ENCODE results near the gene FGF1. TPM values are rescaled to one million over a fixed set of nuclear protein-coding genes. Genes with fewer than 3 reads are reported as not detected.

Gene FGF1
- total and polyA plus RNA-seq, 12 donors = 0.42 to 2.5 (median 0.90) TPM

- Histone ChIP-seq H3K27ac (no peak overlapping the region), H3K9me3 (replicated peaks in 1 of 3) (no peaks in the 10 kb centered on the region), H3K36me3 (replicated peaks in 1 of 2) (no peaks in the 10 kb centered on the region), H3K4me1 (replicated peaks in 1 of 2) (peaks cover 0 to 17% of the 10 kb centered on the region in 2 donors), H3K27me3 (no peaks in the 10 kb centered on the region), H3K4me3 (no peak overlapping the region)
- no peak for DNase-seq
- 85 to 100% (median 95%) methylated on average over 1 to 3 of the region's 3 CpGs for WGBS, 4 donors
- TF ChIP-seq POLR2A (IDR thresholded peaks at IDR 0.05) = no peak
- TF ChIP-seq, protein P1, sequence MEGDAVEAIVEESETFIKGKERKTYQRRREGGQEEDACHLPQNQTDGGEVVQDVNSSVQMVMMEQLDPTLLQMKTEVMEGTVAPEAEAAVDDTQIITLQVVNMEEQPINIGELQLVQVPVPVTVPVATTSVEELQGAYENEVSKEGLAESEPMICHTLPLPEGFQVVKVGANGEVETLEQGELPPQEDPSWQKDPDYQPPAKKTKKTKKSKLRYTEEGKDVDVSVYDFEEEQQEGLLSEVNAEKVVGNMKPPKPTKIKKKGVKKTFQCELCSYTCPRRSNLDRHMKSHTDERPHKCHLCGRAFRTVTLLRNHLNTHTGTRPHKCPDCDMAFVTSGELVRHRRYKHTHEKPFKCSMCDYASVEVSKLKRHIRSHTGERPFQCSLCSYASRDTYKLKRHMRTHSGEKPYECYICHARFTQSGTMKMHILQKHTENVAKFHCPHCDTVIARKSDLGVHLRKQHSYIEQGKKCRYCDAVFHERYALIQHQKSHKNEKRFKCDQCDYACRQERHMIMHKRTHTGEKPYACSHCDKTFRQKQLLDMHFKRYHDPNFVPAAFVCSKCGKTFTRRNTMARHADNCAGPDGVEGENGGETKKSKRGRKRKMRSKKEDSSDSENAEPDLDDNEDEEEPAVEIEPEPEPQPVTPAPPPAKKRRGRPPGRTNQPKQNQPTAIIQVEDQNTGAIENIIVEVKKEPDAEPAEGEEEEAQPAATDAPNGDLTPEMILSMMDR (IDR thresholded peaks at IDR 0.05) = no peak
- intact Hi-C loops (cut with DNase I) = loop anchor here (5.0 to 10.0 kb wide), 4 partner anchors 39 to 542 kb away; no protein-coding TSS in a partner anchor
Measured at GRCh38 chr5:142696379-142696778, 10.5 kb upstream of the FGF1 start.

- DNase-seq = no peak
- TF ChIP-seq, protein P1 (IDR thresholded peaks at IDR 0.05) = no peak
- TF ChIP-seq POLR2A (IDR thresholded peaks at IDR 0.05) = no peak
- Histone ChIP-seq H3K36me3 (replicated peaks in 1 of 2) (no peaks in the 10 kb centered on the region), H3K4me1 (replicated peaks in 1 of 2) (peaks cover 0 to 17% of the 10 kb centered on the region in 2 donors), H3K9me3 (replicated peaks in 1 of 3) (no peaks in the 10 kb centered on the region), H3K4me3 (no peak overlapping the region), H3K27me3 (no peaks in the 10 kb centered on the region), H3K27ac (no peak overlapping the region)
- 77 to 88% (median 82%) methylated on average over 7 of the region's 7 CpGs for WGBS, 4 donors
- intact Hi-C loops (cut with DNase I) = loop anchor here in 1 of 2 donors (10.0 kb wide), 1 partner anchor 539 kb away; no protein-coding TSS in a partner anchor
Measured at GRCh38 chr5:142694092-142694856, 8.4 kb upstream of the FGF1 start.

DNA sequence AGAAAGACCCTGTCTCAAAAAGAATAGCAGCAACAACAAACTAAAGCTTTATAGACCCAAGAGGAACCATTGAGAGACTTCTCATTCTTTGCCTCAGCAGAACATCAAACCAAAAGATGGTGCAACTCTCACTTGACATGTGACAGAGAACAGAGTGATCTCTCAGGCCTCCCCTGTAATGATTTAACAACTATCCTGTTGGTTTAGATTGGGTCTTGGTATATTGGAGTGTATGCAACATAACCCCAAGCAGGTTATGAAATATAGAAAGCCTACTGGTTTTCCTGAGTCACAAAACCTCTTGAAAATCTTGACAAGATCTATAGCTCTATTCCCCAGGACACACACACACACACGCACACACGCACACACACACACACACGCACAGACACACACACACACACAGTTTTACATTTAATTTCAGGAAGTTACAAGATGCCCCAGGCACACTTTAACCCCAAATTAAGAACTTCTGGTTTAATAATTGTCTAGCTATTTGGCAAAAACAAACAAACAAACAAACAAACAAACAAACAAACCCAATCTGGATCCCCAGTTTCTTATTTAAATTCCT is 6.5 kb upstream of the FGF1 start:
- WGBS, 4 donors = 67 to 74% (median 71%) methylated on average over 3 of the region's 3 CpGs
- intact Hi-C loops (cut with DNase I) = loop anchor here in 1 of 2 donors (10.0 kb wide), 1 partner anchor 538 kb away; no protein-coding TSS in a partner anchor

GRCh38 chr5:142690667-142691066 is 4.8 kb upstream of the FGF1 start:
- Histone ChIP-seq H3K9me3 (replicated peaks in 1 of 3) (no peaks in the 10 kb centered on the region), H3K27me3 (no peaks in the 10 kb centered on the region), H3K27ac (no peak overlapping the region), H3K4me1 (replicated peaks in 1 of 2) (no peaks in the 10 kb centered on the region), H3K4me3 (no peak overlapping the region), H3K36me3 (replicated peaks in 1 of 2) (no peaks in the 10 kb centered on the region)
- WGBS, 4 donors = 83 to 94% (median 90%) methylated on average over 4 of the region's 4 CpGs
- peak in 1 of 7 donors; percentile 13 for DNase-seq
- intact Hi-C loops (cut with DNase I) = loop anchor here in 1 of 2 donors (10.0 kb wide), 1 partner anchor 536 kb away; no protein-coding TSS in a partner anchor
- TF ChIP-seq POLR2A (IDR thresholded peaks at IDR 0.05) = no peak
- TF ChIP-seq, protein P1 (IDR thresholded peaks at IDR 0.05) = no peak

More for the DNA sequence above, 6.5 kb upstream of the FGF1 start:
- no peak overlapping the region for H3K4me3 ChIP-seq
- no peaks in the 10 kb centered on the region for H3K36me3 ChIP-seq (replicated peaks in 1 of 2)
- peaks cover 0 to under 1% of the 10 kb centered on the region in 2 donors for H3K4me1 ChIP-seq (replicated peaks in 1 of 2)
- no peaks in the 10 kb centered on the region for H3K9me3 ChIP-seq (replicated peaks in 1 of 3)
- TF ChIP-seq POLR2A (IDR thresholded peaks at IDR 0.05) = no peak
- TF ChIP-seq, protein P1 (IDR thresholded peaks at IDR 0.05) = no peak
- H3K27me3 ChIP-seq = no peaks in the 10 kb centered on the region
- no peak overlapping the region for H3K27ac ChIP-seq
- DNase-seq = no peak
